NCI-H187 treated with DMSO at 0.1 percent for 48 hours (cell line): ENCODE results near the gene COX8A.
A peak's percentile ranks its signal among the peaks of the same experiment; 100 is the strongest.
"Not testable (repeated sequence)": the region's sequence is repeated elsewhere in the genome, so short reads cannot be mapped to it uniquely, and the experiment has no call there.

ENCODE experiments used
- DNase-seq: peaks from one replicate; lab custom pipeline; 2025; lab: John Stamatoyannopoulos, UW

COX8A gene, protein sequence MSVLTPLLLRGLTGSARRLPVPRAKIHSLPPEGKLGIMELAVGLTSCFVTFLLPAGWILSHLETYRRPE

DNA sequence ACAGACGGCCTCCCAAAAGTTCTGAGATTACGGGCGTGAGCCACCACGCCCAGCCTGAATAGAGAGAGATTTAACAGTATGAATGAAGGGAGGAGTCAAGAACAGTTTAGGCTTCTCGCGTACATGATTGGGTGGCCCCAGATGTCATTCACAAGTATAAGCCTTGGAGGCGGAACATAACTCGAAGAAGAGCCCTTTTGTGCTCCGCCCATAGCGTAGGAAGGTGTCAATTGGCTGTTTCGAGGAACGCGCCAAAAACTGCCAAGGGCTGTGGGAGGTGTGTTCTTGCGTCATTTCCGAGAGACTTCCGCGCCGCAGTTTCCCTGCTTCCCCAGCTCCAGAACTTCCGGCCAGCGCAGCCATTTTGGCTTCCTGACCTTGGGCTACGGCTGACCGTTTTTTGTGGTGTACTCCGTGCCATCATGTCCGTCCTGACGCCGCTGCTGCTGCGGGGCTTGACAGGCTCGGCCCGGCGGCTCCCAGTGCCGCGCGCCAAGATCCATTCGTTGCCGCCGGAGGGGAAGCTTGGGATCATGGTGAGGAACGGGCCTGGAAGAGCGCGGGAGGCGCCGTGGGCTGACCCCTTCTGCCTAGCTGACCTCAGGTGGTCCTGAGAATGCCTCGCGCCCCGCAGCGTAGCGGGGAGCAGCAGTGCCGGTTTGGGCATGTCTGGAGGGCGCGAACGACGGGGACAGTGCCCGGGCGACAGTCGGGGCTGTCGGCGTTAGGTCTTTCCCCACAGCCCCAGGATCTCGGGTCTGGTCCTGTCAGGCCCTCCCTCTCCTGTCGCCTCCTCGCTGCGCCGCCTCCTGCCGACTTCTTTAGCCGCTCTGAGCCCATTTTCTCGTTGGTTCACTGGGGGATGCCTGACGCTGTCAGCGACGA, at the start of gene COX8A:
Gene COX8A, plus strand, starts transcription at position 362 of the 885 bp plus-strand sequence. Its CDS starts 61 bp downstream, at position 423.
- DNase-seq: peak; percentile 94

DNA sequence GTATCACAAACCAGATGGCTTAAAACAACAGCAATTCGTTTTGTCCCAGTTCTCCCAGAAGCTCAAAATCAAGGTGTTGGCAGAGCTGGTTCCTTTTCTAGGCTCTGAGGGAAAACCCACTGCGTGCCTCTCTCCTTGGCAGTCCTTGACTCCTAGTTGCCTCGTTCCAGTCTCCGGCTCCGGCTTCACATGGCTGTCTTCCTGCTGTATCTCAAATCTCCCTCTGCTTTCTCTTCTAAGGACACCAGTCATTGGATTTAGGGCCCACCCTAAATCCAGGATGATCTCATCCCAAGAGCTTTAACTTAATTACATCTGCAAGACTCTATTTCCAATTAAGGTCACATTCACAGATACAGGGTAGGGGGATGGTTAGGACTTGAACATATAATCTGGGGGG, 44.8 kb upstream of the COX8A start:
- no peak for DNase-seq

DNA sequence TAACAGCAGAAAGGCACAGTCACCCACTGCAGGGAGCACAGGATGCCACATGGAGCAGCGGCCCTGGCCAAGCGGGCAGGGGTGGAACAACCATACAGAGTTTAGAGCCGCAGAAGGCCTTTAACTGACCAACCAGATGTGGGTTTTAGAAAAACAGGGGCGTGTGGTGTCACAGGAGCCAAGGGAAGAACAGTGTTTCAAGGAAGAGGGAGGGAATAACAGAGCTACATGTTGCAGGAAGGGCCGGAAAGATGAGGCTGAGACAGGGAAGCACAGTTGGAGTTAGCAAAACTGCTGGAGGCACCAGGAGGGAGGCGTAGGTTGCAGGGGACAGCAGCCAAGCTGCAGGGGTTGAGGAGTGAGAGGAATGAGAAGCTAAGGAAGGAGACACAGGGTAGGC, 43.4 kb upstream of the COX8A start:
- no peak for DNase-seq

GRCh38 chr11:63931876-63932275, 42.5 kb upstream of the COX8A start:
- DNase-seq: no peak

- DNase-seq: no peak
These were observed 41.0 kb upstream of the COX8A start for GRCh38 chr11:63933459-63933858.

DNA sequence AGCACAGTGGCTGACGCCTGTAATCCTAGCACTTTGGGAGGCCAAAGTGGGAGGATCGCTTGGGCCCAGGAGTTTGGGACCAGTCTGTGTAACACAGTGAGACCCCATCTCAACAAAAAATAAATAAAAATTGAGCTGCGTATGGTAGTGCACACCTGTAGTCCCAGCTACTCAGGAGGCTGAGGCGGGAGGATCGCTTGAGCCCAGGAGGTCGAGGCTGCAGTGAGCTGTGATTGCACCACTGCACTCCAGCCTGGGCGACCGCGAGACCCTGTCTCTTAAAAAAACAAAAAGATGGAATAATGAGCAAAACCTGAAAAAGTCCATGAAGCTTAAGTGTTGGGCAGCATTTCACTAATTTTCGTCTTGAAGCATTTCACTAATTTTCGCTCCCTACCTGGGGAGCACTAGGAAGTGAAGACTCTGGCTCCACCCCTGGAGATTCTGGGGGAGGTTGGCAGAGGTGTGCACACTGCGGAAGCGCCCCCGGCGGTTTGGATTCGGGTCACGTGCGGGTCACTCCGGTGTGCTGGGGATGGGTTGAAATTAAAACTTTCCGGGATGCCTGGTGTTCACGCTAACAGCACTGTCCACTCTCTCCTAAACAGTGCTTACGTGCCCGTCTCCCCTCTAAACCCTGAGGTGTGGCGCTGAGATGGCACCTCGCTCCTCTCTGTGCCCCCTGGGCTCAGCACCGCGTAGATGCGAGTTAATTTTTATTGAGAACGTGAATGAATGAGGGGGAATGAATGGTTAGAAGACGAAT, 36.5 kb upstream of the COX8A start:
- no peak for DNase-seq

GRCh38 chr11:63938479-63939396, 35.7 kb upstream of the COX8A start, which contains the start of gene NAA40:
Gene NAA40, plus strand, starts transcription at chr11:63939002. Its CDS starts 95 bp downstream, at chr11:63939097.
- peak; percentile 68 for DNase-seq

DNA sequence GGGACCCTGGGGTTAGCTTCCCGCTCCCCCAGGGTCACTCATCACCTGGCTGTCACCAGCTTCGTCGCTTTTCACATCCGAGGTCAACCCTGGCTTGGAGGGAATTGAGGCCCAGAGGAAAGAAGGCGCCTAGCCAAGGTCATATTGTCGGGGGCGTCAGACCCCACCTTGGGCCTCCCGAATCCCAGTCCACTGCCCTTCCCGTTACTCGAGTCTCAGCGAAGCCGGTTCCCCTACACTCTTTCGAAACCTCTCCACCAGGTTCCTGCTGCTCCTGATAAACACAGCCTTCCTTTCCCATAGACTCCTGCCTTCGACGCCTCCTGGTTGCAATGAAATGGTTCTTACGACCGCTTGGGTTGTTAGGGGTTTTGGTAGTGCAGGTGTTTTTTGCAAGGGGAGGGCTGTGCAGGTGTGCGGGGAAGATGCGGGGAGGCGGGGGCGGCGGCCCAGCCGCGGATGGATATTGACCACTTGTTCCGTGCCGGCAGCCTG, 35.0 kb upstream of the COX8A start:
- no peak for DNase-seq

DNA sequence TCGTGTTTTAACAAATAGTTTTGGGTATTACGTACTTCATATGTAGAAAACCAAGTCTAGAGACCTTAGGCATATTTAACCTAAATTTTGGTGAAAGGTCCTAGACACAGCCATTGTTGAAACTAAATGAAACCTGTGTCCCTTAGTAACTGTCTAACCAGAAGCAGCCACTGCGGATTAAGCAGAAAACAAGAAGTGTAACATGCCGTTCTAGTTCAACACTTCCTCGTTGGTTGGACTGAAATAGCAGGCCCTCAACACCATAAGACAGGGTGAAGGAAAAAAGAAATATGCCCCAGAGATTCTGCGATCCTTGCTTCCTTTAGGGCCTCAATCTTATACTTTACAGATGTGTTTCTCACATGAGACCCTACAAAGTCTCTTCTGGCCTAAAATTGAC, 33.6 kb upstream of the COX8A start:
- DNase-seq: no peak

- no peak for DNase-seq
These were observed 32.5 kb upstream of the COX8A start for GRCh38 chr11:63941901-63942300.

DNA sequence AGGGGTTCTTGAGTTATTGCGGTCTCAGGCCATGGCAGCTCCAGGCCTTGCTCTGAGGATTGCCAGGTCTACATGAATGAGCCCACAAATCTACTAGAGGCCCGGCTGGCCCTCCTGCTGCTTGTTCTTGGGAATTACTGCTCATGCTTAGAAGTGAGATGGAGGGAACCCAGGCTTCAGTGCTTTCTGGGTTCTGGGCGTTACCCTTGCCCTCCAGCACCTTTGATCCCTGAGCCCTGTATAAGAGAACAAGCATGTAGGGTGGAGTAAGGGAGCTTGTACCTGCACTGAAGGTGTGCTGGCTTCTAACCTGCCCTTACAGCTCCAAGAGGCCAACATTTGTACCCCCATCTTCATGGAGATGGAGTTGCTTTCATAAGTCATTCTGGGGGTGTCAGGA, 31.6 kb upstream of the COX8A start:
- no peak for DNase-seq

- no peak for DNase-seq
These were observed 29.4 kb upstream of the COX8A start for GRCh38 chr11:63944987-63945386.

DNA sequence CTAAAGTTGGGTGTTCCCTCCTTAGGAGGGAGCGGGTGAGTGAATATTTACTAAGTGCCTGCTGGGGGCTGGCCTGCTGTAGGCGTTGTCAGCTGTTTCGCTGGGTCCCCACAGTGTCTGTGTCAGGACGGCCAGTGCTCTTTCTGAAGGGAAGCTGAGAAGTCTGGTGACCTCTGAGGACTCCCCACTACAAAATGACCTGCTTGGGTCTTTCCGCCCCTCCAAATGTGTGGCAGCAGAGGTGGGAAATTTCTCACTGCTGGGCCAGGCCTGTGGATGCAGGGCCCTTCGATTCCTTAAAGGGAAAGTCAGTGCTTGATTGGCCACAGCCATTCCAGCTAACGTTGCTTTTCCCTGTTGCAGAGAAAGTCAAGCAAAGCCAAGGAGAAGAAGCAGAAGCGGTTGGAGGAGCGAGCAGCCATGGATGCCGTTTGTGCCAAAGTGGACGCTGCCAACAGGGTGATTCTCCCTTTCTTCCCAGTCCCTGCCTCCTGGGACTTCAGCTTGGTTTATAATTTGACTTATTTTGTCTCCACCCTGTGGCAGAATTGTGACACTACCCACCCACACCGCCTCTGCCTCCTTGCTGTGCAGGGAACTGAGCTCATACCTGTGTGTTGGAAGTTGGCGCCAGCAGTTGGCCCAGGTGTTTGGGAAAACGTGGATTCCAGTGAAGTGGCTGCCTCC, 28.8 kb upstream of the COX8A start:
- DNase-seq: no peak

DNA sequence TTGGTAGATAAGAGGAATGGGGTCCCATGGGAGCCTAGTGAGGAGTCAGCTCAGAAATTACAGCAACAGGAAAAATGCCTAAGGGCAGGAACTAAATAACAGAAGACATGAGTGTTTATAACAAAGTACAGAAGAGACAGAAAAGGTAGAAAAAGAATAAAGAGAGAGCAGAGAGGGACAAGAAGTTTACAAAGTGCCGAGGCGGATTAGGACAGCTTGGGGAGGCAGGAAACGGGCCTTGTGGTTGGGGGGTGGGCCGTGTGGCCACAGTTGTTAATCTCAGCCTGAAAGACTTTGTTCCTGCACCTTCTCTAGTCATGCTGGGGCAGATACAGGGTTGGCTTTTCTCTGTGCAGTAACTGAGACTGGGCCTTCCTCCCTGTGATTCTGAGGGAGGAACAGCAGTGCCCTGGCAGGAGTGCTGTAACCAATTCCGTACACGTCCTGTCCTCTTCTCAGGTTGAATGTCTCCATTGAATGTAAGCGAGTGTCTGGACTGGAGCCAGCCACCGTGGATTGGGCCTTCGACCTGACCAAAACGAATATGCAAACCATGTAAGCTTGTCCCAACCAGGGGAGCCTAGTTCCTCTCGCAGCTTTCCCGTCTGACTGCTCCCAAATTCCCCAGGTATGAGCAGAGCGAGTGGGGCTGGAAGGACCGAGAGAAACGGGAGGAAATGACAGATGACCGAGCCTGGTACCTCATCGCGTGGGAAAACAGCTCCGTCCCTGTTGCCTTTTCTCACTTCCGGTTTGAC, 22.5 kb upstream of the COX8A start:
- DNase-seq: no peak

DNA sequence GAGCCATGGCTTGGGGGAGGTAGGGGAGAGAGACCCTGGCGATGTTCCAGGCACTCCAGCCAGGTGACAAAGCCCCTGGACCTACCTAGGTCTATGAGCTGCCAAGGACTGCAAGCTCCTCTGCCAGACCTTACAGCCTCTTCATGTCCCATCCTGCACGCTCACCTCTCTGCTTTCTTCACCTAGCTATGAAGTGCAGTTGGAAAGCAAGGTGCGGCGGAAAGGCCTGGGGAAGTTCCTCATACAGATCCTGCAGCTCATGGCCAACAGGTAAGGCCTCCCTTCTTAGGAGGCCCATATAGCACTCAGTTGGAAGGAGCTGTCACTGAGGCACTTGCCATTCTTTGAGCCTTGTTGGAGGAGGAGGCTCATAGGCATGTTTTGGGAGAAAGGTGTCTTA, 21.9 kb upstream of the COX8A start:
- DNase-seq: no peak

- DNase-seq: no peak
These were observed 16.4 kb upstream of the COX8A start for GRCh38 chr11:63958008-63958407.

GRCh38 chr11:63961608-63962412, 12.6 kb upstream of the COX8A start:
- DNase-seq: peak; percentile 59

DNA sequence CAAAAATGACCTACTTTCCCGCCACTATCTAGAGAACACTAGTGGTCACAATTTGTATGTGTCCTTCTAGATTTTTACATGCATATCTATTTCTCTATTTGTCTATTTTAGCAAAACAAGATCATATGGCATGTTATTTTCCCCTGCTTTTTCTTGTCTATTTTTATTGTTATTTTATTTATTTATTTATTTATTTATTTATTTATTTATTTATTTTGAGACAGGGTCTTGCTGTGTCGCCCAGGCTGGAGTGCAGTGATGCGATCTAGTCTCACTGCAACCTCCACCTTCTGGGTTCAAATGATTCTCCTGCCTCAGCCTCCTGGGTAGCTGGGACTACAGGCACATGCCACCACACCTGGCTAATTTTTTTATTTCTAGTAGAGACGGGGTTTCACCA, 10.5 kb upstream of the COX8A start:
- DNase-seq: not testable (repeated sequence)

GRCh38 chr11:63966444-63966843, 8.0 kb upstream of the COX8A start:
- DNase-seq: no peak
